Thymus (tissue), 11 donors: ENCODE measurements around the gene CD160. TPM values are rescaled to one million over a fixed set of nuclear protein-coding genes. Genes with fewer than 3 reads are reported as not detected.

Experiments
- DNase-seq, 9 donors: peaks; one replicate each; pipeline ENCODE4 v3.0.0-alpha.2; 2013; ENCODE audit warnings: low spot score in 9 of 9, low read depth in 6 of 9, missing footprints in 1 of 9
- H3K27ac ChIP-seq, 2 donors: one replicate each; pipeline ENCODE4 v1.5.1; 2013; ENCODE audit warnings: control low read depth in 1 of 2, low read depth in 1 of 2, low read length in 1 of 2, mild to moderate bottlenecking in 1 of 2, moderate library complexity in 1 of 2
- H3K27me3 ChIP-seq, 2 donors: one replicate each; pipeline ENCODE4 v1.5.1; 2013; ENCODE audit warnings: low read length in 1 of 2; ENCODE audit not compliant: control insufficient read depth in 2 of 2, insufficient read depth in 1 of 2
- H3K36me3 ChIP-seq, 2 donors: one replicate each; pipeline ENCODE4 v1.5.1; 2013; ENCODE audit warnings: low read length in 1 of 2, mild to moderate bottlenecking in 1 of 2, moderate library complexity in 1 of 2; ENCODE audit not compliant: control insufficient read depth in 2 of 2, insufficient read depth in 2 of 2
- H3K4me1 ChIP-seq, 2 donors: one replicate each; pipeline ENCODE4 v1.5.1; 2013; ENCODE audit warnings: low read length in 2 of 2; ENCODE audit not compliant: control insufficient read depth in 2 of 2, insufficient read depth in 2 of 2
- H3K4me3 ChIP-seq, 2 donors: one replicate each; pipeline ENCODE4 v1.5.1; 2013; ENCODE audit warnings: low read length in 2 of 2, control low read depth in 1 of 2, mild to moderate bottlenecking in 1 of 2
- H3K9me3 ChIP-seq, 2 donors: one replicate each; pipeline ENCODE4 v1.5.1; 2013; ENCODE audit warnings: low read length in 1 of 2, mild to moderate bottlenecking in 1 of 2; ENCODE audit not compliant: control insufficient read depth in 2 of 2, insufficient read depth in 1 of 2
- WGBS: extraction: QIAGEN DNeasy Blood & Tissue Kit; methylation state at CpG from one replicate; pipeline ENCODE4 v1.1.7; 2013; 5-methylcytosine and 5-hydroxymethylcytosine counted together
- polyA plus RNA-seq: library from polyadenylated mRNA; stranded (reverse); fragments of 200-250 nt; gene quantifications from one replicate; pipeline ENCODE4 v1.2.3, GENCODE V29; 2013
- total RNA-seq: library from RNA; stranded (reverse); fragments of 120-200 nt; gene quantifications from one replicate; pipeline ENCODE4 v1.2.4, GENCODE V29; 2013
- donor health status: healthy.

Gene CD160
- total and polyA plus RNA-seq, 2 donors = 0.25 to 0.76 TPM

DNA sequence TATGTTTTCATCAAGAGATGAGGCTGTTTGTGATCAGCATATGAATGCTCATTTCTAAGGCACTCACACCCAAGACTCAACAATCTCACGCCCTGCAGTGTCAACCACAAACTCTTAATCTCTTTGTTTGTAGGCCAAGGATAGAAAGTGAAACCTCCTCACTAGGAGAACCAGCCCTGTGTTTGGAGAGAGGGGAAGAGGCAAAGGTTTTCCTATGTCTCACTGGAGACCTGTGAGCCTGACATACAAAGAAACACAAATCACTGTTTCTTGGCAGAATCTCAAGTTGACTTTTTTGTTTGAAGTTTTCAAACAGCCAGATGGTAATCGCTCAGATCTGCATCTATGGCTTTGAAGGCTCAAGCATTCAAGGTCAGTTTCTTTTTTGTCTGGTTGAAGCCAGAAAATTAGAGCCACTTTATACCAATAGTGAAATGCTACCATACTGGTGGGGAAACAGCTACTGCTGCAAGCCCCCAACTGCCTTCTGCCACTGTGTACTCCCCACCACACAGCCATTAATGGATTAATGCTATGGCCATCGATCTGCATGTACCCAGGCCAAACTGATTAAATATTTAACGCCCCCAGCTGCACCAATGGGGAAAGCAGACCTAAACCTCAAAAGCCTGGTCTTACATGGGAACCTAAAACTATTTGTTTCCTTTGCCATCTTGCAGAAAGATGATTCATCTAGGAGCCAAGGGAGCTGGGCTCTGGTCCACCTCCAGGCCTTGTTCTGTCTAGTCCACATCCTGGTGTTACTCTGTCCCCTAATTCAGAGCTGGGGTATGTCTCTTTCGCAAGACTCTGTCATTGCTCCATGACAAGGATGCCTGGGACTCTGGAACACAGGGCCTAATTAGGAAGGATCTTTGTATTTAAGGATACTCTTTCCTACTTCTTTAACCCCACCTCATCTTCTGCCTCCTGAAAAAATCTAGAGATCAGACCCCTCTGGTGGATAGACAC lies 28.4 kb upstream of the CD160 start:
- no peaks in the 10 kb centered on the region for H3K9me3 ChIP-seq
- H3K4me3 ChIP-seq = no peak overlapping the region
- H3K27me3 ChIP-seq = no peaks in the 10 kb centered on the region
- peak overlapping the region in 1 of 2 donors; percentile 2 for H3K27ac ChIP-seq
- 59% methylated on average over 5 of the region's 5 CpGs for WGBS
- DNase-seq = peak in 7 of 9 donors; percentile 9 to 78 (median 26)
- H3K4me1 ChIP-seq = peaks cover 0 to 15% of the 10 kb centered on the region in 2 donors
- H3K36me3 ChIP-seq = no peaks in the 10 kb centered on the region

DNA sequence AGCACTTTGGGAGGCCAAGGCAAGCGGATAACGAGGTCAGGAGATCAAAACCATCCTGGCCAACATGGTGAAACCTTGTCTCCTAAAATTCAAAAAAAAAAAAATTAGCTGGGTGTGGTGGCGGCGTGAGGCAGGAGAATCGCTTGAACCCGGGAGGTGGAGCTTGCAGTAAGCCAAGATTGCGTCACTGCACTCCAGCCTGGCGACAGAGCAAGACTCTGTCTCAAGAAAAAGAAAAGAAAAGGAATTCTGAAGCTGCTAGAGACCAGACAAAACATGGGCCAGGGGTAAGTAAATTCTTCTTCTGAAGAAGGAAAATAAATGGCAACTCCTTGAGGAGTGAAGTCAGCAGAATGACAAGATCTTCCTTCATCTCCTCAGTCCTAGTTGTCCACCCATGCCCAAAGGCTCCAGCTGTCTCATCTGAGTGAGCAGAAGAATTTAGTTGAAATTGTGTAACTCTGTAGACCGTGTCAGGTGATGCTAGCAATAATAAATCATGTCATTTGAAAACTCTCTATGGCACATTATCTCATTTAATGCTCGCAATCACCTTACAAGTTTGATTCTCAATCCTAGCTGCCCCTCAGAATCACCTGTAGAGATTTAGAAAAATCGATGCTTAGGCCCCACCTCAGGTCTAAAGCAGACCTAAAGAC lies 26.4 kb upstream of the CD160 start:
- H3K4me1 ChIP-seq = peaks cover 0 to 15% of the 10 kb centered on the region in 2 donors
- DNase-seq = no peak
- no peak overlapping the region for H3K27ac ChIP-seq
- no peak overlapping the region for H3K4me3 ChIP-seq
- no peaks in the 10 kb centered on the region for H3K36me3 ChIP-seq
- no peaks in the 10 kb centered on the region for H3K27me3 ChIP-seq
- WGBS = 95% methylated on average over 11 of the region's 11 CpGs
- no peaks in the 10 kb centered on the region for H3K9me3 ChIP-seq

DNA sequence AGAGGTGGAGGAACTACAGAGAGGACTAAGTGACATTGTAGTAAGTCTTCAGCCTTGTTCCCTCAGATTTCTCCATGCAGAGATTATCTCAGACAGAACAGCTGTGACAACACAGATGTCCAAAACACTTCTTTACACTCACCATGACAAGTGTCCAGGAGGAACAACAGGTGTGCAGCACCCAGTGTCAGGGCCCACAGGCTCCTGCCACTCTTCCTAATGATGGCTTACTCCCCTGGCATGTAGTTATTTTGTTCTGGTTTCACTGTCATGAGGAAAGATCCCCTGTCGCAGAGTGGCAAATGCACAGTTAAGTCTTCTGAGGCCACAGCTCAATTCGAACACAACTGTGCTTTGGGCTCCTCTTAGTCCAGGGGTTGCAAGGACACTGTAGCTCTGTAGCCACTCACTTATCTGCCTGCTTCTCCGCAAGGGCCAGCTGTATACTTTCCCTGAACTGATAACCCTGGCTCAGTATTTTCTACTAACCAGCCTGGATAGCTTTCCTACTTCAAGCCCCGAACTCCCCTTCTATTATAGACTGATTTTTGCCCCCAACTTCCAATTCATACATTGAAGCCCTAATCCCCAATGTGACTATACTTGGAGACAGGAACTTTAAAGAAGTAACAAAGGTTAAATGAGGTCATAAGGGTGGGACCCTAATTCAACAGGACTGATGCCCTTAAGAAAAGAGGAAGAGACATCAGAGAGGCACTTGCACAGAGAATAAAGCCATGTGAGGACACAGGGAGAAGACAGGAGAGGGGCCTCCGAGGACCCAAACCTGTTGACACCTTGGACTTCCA lies 23.3 kb upstream of the CD160 start:
- Histone ChIP-seq H3K27ac (no peak overlapping the region), H3K4me3 (no peak overlapping the region), H3K4me1 (peaks cover 0 to 3% of the 10 kb centered on the region in 2 donors), H3K36me3 (no peaks in the 10 kb centered on the region), H3K9me3 (no peaks in the 10 kb centered on the region), H3K27me3 (no peaks in the 10 kb centered on the region)
- no peak for DNase-seq
- 93% methylated on average over 5 of the region's 5 CpGs for WGBS

DNA sequence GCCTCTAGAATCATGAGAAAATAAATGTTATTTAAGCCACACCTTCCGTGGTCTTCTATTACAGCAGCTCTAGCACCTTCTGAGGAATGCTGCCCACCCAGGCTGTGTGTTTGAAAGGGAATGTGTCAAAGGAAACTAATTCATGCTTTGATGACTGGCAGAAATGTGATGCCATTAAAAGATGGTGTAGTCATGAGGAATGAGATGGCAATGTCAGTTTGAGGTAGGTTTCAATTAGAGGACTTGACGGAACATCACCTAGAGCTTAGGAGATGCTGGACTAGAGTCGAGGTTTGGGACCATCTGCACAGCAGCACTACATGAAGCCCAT lies 22.7 kb upstream of the CD160 start:
- DNase-seq = no peak
- Histone ChIP-seq H3K9me3 (no peaks in the 10 kb centered on the region), H3K36me3 (no peaks in the 10 kb centered on the region), H3K27me3 (no peaks in the 10 kb centered on the region), H3K27ac (no peak overlapping the region), H3K4me3 (no peak overlapping the region), H3K4me1 (no peaks in the 10 kb centered on the region)
- 95% methylated on average over 3 of the region's 3 CpGs for WGBS

DNA sequence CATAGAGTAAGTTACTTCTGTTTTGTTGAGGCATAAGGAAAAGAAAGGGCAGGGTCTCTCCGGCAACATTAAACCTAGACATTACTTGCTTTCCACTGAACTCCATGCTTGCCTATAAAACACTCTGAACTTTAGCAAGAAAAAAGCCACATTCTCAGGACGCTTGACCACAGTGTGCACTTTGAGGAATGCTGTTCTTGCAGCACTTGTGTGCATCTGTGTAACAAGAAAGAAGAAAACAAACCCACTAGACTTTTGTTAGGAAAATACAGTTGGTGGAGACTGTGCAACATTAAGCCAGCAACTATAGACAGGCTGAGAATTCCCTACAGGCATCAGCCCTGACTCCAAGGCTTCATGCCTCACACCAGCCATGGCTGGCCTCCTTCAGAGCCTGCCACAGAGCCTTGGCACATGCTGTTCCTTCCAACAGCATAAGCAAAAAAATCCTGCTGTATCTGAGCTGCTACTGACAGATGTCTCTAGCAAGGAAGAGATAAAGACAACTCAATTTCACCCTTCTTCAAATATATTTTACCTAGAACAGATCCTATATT lies 17.9 kb upstream of the CD160 start:
- no peaks in the 10 kb centered on the region for H3K4me1 ChIP-seq

DNA sequence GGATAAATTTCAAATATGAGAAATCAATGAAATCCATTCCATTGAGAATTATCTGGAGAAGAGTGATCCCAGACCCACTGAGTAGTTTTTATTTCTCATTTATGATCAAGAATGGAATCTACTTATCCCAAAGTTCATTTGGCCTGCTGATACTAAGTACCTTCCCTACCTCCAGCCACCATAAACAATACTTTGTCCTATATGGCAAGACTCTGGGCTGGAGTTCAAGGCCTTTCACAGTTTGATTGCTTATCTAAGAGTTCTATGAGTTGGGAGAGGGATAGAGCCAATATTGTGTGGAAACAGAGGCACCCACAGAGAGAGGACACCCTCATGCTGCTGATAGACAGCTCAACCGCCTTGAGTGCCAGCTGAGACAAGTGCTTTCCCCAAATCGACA lies 17.2 kb upstream of the CD160 start:
- Histone ChIP-seq H3K4me1 (no peaks in the 10 kb centered on the region), H3K9me3 (no peaks in the 10 kb centered on the region), H3K27me3 (no peaks in the 10 kb centered on the region), H3K27ac (no peak overlapping the region), H3K4me3 (no peak overlapping the region), H3K36me3 (no peaks in the 10 kb centered on the region)
- DNase-seq = no peak
- 90% methylated on average over 2 of the region's 2 CpGs for WGBS

More for the DNA sequence above, 17.9 kb upstream of the CD160 start:
- Histone ChIP-seq H3K9me3 (no peaks in the 10 kb centered on the region), H3K4me3 (no peak overlapping the region), H3K36me3 (no peaks in the 10 kb centered on the region), H3K27me3 (no peaks in the 10 kb centered on the region), H3K27ac (no peak overlapping the region)
- DNase-seq = no peak
- 93% methylated on average over 2 of the region's 2 CpGs for WGBS

DNA sequence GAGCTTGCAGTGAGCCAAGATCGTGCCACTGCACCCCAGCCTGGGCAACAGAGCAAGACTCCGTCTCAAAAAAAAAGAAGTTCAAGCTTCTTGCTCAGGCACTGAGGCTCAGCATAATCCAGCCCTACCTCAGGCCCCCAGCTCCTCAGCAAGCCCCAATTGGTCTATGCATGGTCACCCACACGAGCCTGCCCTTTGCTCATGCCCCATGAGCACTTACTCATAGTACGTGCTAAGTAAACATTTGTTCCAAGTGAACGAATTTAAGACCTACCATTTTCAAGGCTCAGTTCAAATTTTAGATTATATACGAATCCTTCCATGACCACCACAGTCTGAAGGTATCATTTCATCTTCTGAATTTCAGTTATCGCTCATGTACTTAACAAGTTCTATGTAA lies 16.5 kb upstream of the CD160 start:
- no peak overlapping the region for H3K4me3 ChIP-seq
- no peaks in the 10 kb centered on the region for H3K36me3 ChIP-seq
- no peaks in the 10 kb centered on the region for H3K4me1 ChIP-seq
- H3K27me3 ChIP-seq = no peaks in the 10 kb centered on the region
- no peak overlapping the region for H3K27ac ChIP-seq
- WGBS = 96% methylated on average over 7 of the region's 7 CpGs
- H3K9me3 ChIP-seq = no peaks in the 10 kb centered on the region
- no peak for DNase-seq

DNA sequence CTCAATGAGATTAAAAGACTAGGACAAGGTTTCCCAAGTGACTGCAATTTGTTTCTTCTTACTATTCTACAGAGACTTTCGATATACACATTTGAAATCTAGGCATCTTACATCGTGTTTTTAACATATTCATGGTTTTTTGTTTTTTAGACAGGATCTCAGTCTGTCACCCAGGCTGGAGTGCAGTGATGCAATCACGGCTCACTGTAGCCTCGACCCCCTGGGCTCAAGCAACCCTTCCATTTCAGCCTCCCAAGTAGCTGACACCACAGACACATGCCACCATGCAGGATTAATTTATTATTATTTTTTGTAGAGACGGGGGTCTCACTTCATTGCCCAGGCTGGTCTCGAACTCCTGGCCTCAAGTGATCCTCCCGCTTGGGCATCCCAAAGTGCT lies 13.7 kb upstream of the CD160 start:
- no peak overlapping the region for H3K27ac ChIP-seq
- 94% methylated on average over 7 of the region's 7 CpGs for WGBS
- no peaks in the 10 kb centered on the region for H3K9me3 ChIP-seq
- H3K4me3 ChIP-seq = no peak overlapping the region
- H3K4me1 ChIP-seq = no peaks in the 10 kb centered on the region
- no peaks in the 10 kb centered on the region for H3K27me3 ChIP-seq
- no peaks in the 10 kb centered on the region for H3K36me3 ChIP-seq
- no peak for DNase-seq
